ENCODE data around the gene CAMSAP1.

The CAMSAP1 gene

DNA sequence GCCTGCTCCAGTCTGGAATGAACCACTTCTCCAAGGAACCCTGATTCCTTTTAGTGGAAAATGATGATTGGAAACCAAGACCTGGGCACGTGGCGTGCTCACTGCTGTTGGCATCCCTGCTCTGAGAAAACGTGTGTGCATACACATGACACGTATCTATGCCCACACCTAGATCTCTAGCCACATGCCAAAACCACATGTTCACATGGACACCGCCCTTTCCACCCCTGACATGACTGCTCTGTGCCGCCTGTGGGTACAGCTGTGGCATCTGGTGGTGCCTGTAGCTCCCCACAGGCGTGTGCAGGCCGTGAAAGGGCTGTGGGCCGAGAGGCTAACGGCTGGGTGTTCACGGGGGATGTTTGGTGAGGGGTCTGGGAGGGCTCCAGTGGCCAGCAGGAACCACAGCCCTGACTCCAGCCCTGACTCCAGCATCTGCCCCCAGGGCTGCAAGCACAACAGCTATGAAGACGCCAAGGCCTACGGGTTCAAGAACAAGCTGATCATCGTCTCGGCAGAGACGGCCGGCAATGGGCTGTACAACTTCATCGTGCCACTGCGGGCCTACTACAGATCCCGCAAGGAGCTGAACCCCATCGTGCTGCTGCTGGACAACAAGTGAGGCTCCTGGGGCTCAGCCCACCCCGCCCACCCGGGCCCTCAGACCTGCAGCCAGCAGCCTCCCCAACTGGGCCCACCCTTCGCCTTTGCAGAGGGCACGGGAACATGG, 130.3 kb downstream of the CAMSAP1 start:
- DNase-seq (ENCODE audit: low read depth, low spot score), result no peak

GRCh38 chr9:135775911-135776310, 131.4 kb downstream of the CAMSAP1 start:
- no peak for DNase-seq (ENCODE audit: low read depth, low spot score)

DNA sequence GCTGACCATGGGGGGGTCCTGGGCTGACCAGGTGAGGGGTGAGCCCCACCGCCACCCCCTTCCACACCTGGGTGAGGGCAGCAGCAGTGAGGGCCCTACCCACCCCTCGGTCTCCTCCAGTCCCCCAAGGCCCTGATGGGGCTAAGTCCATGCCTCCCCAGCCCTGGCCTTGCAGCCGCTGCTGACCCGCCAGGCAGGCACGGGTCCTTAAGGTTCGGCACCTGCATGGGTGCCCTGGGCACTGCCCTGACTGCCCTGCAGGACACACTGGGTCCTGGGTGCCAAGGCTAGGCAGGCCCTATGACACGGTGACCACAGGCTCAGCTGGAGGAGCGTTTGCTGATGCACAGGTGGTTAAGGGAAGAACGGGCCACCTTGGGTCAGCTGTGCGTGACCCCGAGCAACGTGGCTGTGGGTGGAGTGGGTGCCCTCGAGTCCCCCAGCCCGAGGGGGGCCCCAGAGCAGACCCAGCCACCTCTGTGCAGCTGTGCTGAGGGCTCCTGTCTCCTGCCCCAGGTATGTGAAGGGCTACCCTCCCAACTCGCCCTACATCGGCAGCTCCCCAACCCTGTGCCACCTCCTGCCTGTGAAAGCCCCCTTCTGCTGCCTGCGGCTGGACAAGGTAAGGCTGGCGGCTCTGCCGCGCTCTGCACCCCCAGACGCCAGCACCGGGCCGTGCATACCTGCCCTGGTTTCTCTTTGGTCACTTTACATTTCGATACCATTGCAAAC, 132.4 kb downstream of the CAMSAP1 start:
- no peak for DNase-seq (ENCODE audit: low read depth, low spot score)

GRCh38 chr9:135774239-135774747, 133.1 kb downstream of the CAMSAP1 start:
- no peak for DNase-seq (ENCODE audit: low read depth, low spot score)

DNA sequence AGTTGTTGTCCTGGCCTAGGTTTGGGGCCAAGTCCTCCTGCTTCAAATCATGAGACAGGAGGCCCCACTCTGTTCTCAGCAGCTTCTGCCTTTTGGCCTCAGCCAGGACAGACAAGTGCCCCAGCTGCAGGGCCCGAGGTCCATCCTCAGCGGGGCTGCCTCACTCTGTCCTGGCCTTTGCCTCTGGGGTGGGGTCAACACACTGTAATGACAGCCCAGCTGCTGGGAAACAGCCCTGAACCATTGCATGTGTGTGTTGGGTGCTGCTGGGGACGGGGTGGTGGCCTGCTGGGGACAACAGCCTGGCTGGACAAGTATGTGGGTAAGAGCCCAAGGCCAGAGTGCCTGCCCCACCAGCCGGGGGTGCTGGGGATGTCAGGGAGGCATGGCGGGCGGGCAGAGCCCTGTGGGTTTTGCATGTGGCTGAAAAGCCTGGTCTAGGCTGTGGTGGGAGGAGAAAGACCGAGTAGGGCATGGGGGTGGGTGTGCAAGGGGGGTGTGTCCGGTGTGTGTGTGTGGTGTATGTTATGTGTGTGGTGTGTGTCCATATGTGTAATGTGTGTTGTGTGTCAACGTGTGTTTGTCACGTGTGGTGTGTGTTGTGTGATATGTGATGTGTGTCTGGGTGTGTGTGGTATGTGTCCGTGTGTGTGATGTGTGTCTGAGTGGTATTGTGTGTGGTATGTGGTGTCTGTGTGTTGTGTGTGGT, 133.7 kb downstream of the CAMSAP1 start:
- DNase-seq (ENCODE audit: low read depth, low spot score), result no peak

DNA sequence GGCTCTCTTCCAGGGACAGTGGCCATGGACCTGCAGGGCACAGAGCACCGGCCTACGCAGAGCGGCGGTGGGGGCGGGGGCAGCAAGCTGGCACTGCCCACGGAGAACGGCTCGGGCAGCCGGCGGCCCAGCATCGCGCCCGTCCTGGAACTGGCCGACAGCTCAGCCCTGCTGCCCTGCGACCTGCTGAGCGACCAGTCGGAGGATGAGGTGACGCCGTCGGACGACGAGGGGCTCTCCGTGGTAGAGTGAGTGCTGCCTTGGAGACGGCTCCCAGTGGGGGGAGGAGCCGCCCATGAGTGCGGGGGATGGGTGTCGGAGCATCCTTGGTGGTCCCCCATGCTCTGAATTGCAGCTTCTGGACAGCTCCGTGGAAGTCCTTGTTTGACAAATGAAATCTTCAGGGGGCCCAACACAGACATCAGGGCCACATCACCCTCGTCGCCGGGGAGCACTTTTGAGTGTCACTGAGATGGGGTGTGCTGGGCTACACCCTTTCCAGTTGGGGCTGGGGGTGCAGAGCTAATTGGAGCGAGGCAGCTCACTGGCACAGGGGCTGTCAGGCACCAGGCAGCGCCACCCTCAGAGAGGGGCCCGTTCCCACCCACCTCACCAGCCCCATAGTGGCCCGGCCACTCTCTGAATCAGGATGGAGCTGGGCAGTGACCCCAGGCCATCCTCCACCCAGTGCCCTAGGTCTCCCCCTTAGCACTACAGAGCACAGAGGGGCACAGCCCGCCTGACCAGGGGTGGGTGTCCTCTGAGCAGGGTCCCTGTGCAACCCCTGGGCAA, 134.4 kb downstream of the CAMSAP1 start:
- DNase-seq (ENCODE audit: low read depth, low spot score), result no peak

- DNase-seq (ENCODE audit: low read depth, low spot score), result no peak
Observed at GRCh38 chr9:135772056-135772646, 135.2 kb downstream of the CAMSAP1 start.

GRCh38 chr9:135771401-135772051, 135.8 kb downstream of the CAMSAP1 start:
- no peak for DNase-seq (ENCODE audit: low read depth, low spot score)

GRCh38 chr9:135770771-135771170, 136.6 kb downstream of the CAMSAP1 start:
- no peak for DNase-seq (ENCODE audit: low read depth, low spot score)

- no peak for DNase-seq (ENCODE audit: low read depth, low spot score)
Observed at GRCh38 chr9:135770203-135770535, 137.2 kb downstream of the CAMSAP1 start.

DNA sequence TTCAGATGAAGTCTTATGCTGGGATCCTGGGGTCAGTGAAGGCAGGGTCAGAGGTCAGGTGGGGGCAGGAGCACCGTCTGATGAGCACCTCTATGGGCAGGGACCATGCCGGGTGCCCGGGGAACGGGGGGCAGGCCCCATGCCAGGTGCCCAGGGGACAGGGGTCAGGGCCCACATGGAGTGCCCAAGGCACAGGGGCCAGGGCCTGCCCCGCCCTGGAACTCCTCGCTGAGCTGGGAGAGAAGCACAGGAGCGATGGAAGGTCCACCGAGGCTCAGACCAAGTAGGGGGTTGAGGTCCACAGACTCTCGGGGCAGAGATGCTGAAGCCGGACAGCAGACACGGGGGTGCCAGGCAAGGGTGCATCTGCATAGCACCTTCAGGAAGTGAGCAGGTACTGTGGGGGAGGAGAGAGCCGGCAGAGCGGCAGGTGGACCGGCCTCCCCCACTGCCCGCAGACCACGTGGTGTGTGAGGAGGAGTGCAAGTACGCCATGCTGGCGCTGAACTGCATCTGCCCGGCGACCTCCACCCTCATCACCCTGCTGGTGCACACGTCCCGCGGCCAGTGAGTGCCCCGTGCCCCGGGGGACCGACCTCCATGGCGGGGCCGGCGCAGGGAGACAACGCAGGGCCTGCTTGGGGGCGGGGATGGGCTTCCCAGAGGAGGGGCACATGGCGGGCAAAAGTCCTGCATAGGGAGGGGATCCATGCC, 137.7 kb downstream of the CAMSAP1 start:
- no peak for DNase-seq (ENCODE audit: low read depth, low spot score)

GRCh38 chr9:135768516-135769218, 138.7 kb downstream of the CAMSAP1 start:
- DNase-seq (ENCODE audit: low read depth, low spot score), result no peak

DNA sequence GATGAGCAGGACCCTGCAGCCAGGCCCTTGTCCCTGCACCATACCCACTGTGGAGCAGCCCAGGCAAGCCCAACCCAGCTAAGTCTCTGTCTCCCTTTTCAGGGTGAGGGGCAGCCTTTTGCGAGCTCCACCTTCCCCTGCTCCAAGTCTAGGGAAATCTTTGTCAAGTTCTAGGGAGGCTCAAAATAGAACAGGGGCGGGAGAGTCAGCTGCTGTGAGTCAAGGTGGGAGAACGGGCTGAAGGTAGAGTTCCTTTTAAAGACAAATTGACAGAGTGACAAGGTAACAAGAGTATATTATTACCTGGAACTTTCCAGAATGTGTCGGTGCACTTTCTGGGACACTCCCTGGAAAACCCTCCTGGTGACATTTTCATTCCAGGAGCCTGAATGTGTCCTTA, 140.6 kb downstream of the CAMSAP1 start:
- DNase-seq (ENCODE audit: low read depth, low spot score), result no peak

DNA sequence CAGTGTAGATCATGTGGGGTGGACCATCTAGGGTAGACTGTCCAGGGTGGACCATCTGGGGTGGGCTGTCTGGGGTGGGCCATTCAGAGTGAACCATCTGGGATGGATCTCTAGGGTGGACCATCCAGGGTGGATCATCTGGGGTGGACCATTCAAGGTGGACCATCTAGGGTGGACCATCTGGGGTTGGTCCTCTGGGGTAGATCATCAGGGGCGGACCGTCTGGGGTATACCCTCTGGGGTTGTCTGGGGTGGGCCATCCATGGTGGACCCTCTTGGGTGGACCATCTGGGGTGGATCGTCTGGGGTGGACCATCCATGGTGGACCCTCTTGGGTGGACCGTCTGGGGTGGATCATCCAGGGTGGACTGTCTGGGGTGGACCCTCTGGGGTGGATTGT, 141.1 kb downstream of the CAMSAP1 start:
- no peak for DNase-seq (ENCODE audit: low read depth, low spot score)

DNA sequence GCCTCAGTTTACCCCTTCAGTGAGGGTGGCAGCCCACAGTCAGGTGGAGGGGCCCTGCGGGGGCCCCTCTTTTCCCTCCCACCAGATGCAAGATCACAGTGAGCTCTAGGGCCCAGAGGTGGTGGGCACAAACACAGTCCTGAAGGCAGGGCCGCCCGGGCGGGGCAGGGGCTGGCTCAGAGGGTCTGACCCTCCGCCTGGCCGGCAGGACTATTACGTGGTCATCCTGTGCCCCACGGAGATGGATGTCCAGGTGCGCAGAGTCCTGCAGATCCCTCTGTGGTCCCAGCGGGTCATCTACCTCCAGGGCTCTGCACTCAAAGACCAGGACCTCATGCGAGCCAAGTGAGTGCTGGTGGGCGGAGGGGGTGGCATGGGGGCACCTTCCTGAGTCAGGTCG, 141.9 kb downstream of the CAMSAP1 start:
- no peak for DNase-seq (ENCODE audit: low read depth, low spot score)

DNA sequence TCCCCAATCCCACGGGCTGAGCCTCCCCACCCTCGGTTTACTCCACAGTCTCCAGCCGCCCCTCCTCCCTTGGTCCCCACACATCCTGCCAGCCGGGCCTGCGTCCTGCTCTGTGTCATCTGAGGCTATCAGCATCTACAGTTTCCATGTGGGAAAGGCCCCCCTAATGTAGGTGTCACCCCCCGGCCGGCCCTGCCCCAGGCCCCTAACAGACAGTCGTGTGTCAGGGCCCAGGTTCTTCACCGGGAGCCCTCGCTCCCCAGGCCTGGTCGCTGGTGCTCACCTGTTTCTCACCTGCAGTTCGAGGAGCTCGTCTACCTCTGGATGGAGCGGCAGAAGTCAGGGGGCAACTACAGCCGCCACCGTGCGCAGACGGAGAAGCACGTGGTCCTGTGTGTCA, 142.6 kb downstream of the CAMSAP1 start:
- no peak for DNase-seq (ENCODE audit: low read depth, low spot score)

DNA sequence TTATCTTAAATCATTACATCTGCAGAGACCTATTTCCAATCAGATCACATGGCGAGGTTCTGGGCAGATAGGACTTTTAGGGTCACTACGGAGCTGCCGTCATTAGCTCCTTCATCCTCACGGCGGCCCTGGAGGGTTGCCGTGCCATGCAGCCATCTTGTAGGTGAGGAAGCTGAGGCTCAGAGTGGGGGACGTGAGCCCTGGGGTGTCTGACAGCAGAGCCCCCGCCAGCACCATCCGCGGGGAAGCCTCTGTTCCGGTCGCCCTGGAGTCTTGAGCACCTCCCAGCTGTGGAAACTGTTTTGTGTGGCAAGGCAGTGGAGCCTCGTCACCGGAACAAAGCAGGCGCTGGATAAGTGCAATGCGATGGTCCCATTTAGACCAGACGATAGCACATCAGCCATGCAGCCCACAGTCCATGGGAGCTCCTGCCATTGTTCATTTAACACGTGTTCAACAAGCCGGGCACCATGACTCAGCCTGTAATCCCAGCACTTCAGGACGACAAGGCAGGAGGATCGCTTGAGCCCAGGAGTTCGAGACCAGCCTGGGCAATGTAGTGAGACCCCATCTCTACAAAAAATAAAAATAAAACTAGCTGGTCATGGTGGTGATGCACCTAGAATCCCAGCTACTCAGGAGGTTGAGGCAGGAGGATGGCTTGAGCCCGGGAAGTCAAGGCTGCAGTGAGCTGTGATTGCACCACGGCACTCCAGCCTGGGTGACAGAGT, 143.5 kb downstream of the CAMSAP1 start:
- no peak for DNase-seq (ENCODE audit: low read depth, low spot score)

GRCh38 chr9:135762921-135763320, 144.4 kb downstream of the CAMSAP1 start:
- DNase-seq (ENCODE audit: low read depth, low spot score), result no peak

DNA sequence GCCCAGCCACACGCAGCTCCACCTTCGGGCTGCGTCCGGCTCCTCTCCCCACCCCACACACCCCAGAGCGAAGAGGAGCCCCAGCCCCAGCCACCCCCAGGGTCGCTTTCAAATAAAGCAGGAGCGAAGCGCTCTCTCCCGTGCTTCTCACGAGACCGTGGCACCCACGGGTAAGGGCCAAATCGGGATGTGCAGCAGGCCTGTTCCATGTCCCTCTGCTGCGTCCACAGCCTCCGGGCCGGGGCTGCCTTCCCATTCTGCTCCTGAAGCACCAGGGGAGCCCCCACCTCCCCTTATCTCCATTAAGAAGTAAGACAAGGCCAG, 145.5 kb downstream of the CAMSAP1 start:
- DNase-seq (ENCODE audit: low read depth, low spot score), result no peak
